K562 (cell line): ENCODE results near the gene AGBL1. TPM values are rescaled to one million over a fixed set of nuclear protein-coding genes. Genes with fewer than 3 reads are reported as not detected.

ENCODE experiments used
- ATAC-seq: fragments of 200-7000 bp; cut with Tn5 transposase; 3 replicates; pipeline ENCODE4 v1.9.1; 2020; ENCODE audit warnings: moderate library complexity
- BruUV-seq: library from RNA; stranded (reverse); fragments of 400-500 nt; replicated peaks from 2 replicates; lab custom pipeline; 2021; lab: Mats Ljungman, UMichigan
- CTCF ChIA-PET: fragments of 300-600 bp; formaldehyde crosslinking; extraction: SDS; loops from one replicate; lab custom pipeline; 2021; ENCODE audit warnings: low intra/inter-chr PET ratio; lab: Yijun Ruan, JAX
- POLR2A ChIA-PET: fragments of 300-600, 350-650 bp; sonication (Branson Sonifier 250); formaldehyde crosslinking; extraction: SDS; loops from one replicate; lab custom pipeline; 2021; ENCODE audit warnings: antibody characterized with exemption, inconsistent platforms; lab: Yijun Ruan, JAX
- DNase-seq, 4 experiments: peaks; one replicate each; pipeline versions ENCODE4 v3.0.0 to v3.0.0-alpha.2; 2011 to 2018; ENCODE audit warnings: low spot score in 3 of 4, mixed read lengths in 3 of 4; ENCODE audit errors: extremely low read depth in 1 of 4
- FAIRE-seq: peaks from 2 replicates; lab custom pipeline; 2011; peaks lifted over from hg19 to GRCh38; lab: Jason Lieb, UNC
- H2AFZ ChIP-seq: 2 replicates; pipeline ENCODE4 v1.6.0; 2011; ENCODE audit warnings: low read depth, low read length, control low read depth, inconsistent platforms
- H3K27ac ChIP-seq: fragments of 200-600 bp; 3 replicates; pipeline ENCODE4 v1.8.0; 2011; ENCODE audit warnings: low read depth, mild to moderate bottlenecking, control low read depth, inconsistent platforms, low read length, moderate library complexity, mixed read lengths; ENCODE audit errors: extremely low read depth
- H3K27me3 ChIP-seq, 2 experiments: fragments of 300-600 bp in 1 of 2; 2 replicates in 1 of 2; 3 replicates in 1 of 2; pipeline versions ENCODE4 v1.6.0 to v1.8.0; 2011; ENCODE audit warnings: inconsistent platforms in 2 of 2, low read length in 2 of 2, mild to moderate bottlenecking in 1 of 2, mixed read lengths in 1 of 2, moderate library complexity in 1 of 2; ENCODE audit not compliant: control insufficient read depth in 2 of 2, insufficient read depth in 2 of 2
- H3K36me3 ChIP-seq: fragments of 300-600 bp; 3 replicates; pipeline ENCODE4 v1.8.0; 2011; ENCODE audit warnings: mild to moderate bottlenecking, low read length, inconsistent platforms; ENCODE audit not compliant: control insufficient read depth, insufficient read depth
- H3K4me1 ChIP-seq, 2 experiments: fragments of 200-600 bp in 1 of 2; replicated peaks in 1 of 2; 2 replicates in 1 of 2; 3 replicates in 1 of 2; pipeline versions ENCODE4 v1.5.1 to v1.8.0; 2011; ENCODE audit warnings: inconsistent platforms in 2 of 2, low read length in 2 of 2, mild to moderate bottlenecking in 1 of 2, mixed read lengths in 1 of 2, moderate library complexity in 1 of 2; ENCODE audit not compliant: control insufficient read depth in 2 of 2, insufficient read depth in 2 of 2
- H3K4me2 ChIP-seq: 2 replicates; pipeline ENCODE4 v1.6.1; 2011; ENCODE audit warnings: low read length, control low read depth, inconsistent platforms, mixed read lengths; ENCODE audit not compliant: insufficient read depth
- H3K4me3 ChIP-seq: fragments of 200-600 bp; sonication (generic), shearing (Covaris generic); 2 replicates; pipeline ENCODE4 v1.5.1; 2016; ENCODE audit warnings: control low read depth, inconsistent platforms
- H3K79me2 ChIP-seq: fragments of 200-600 bp; 3 replicates; pipeline ENCODE4 v1.8.0; 2011; ENCODE audit warnings: low read length, inconsistent platforms; ENCODE audit not compliant: control insufficient read depth, insufficient read depth
- H3K9ac ChIP-seq, 2 experiments: 2 replicates each; pipeline versions ENCODE4 v1.6.0 to v1.6.1; 2011; ENCODE audit warnings: low read depth in 2 of 2, low read length in 2 of 2, control low read depth in 1 of 2, inconsistent platforms in 1 of 2, mild to moderate bottlenecking in 1 of 2, mixed read lengths in 1 of 2; ENCODE audit not compliant: insufficient read depth in 1 of 2
- H3K9me1 ChIP-seq: one replicate; pipeline ENCODE4 v1.6.0; 2011; ENCODE audit warnings: inconsistent platforms, mild to moderate bottlenecking, low read length, moderate library complexity; ENCODE audit not compliant: control insufficient read depth, insufficient read depth
- H3K9me3 ChIP-seq: replicated peaks from 2 replicates; pipeline ENCODE4 v1.5.1; 2011; ENCODE audit warnings: low read depth, low read length, inconsistent platforms; ENCODE audit not compliant: control insufficient read depth, insufficient read depth
- H4K20me1 ChIP-seq: replicated peaks from 2 replicates; pipeline ENCODE4 v1.6.1; 2011; ENCODE audit warnings: low read length, inconsistent platforms, mixed read lengths; ENCODE audit not compliant: control insufficient read depth, insufficient read depth
- ADNP ChIP-seq: fragments of 200-800 bp; sonication (Bioruptor generic); IDR thresholded peaks from 2 replicates; pipeline ENCODE4 v1.6.1; 2016; ENCODE audit warnings: missing genetic modification characterization, missing compliant biosample characterization
- CXXC5 ChIP-seq: fragments of 250-450 bp; sonication (Bioruptor Pico); IDR thresholded peaks from 2 replicates; pipeline ENCODE4 v1.8.0; 2022; ENCODE audit warnings: inconsistent platforms, mild to moderate bottlenecking, moderate library complexity
- HBP1 ChIP-seq: fragments of 450-650 bp; formaldehyde crosslinking; IDR thresholded peaks from 2 replicates; pipeline ENCODE4 v1.4.0; 2022; ENCODE audit warnings: missing genetic modification characterization
- SIN3A ChIP-seq, 2 experiments: fragments of 150-350 bp in 1 of 2; IDR thresholded peaks; 2 replicates each; pipeline ENCODE4 v1.6.1; 2011 to 2016; ENCODE audit warnings: borderline replicate concordance in 2 of 2, low read depth in 2 of 2, low read length in 2 of 2, mild to moderate bottlenecking in 2 of 2, moderate library complexity in 2 of 2; ENCODE audit not compliant: control insufficient read depth in 1 of 2
- TSC22D4 ChIP-seq: fragments of 450-650 bp; IDR thresholded peaks from 2 replicates; pipeline ENCODE4 v1.6.1; 2016; ENCODE audit warnings: missing genetic modification characterization, missing biosample characterization, control low read depth
- U2AF2 ChIP-seq: fragments of 200-400 bp; formaldehyde crosslinking; optimal IDR thresholded peaks from 2 replicates; pipeline ENCODE3; 2017; ENCODE audit warnings: low read depth, mild to moderate bottlenecking, low read length
- WGBS: fragments of 100-300 bp; shearing (Covaris generic); methylation state at CpG from one replicate; pipeline ENCODE4 v1.1.6; 2016; ENCODE audit warnings: low coverage, mixed read lengths; ENCODE audit not compliant: insufficient coverage; ENCODE audit errors: missing lambda C conversion rate; 5-methylcytosine and 5-hydroxymethylcytosine counted together
- in situ Hi-C: fragments of 300-500 bp; cut with MboI; formaldehyde crosslinking; loops from 4 replicates; pipeline ENCODE4 v1.15.0; 2018; ENCODE audit warnings: inconsistent platforms, mixed read lengths
- intact Hi-C: fragments of 100-400 bp; cut with micrococcal nuclease; formaldehyde crosslinking; loops from 2 replicates; pipeline ENCODE4 v1.14.2; 2022
- polyA plus RNA-seq, 8 experiments: library from polyadenylated mRNA; depleted of rRNA in 4 of 8; stranded (reverse) in 5 of 8; unstranded in 3 of 8; fragments of >200 nt; fragmentation: Nextera tagmentation in 2 of 8; fragmentation: Illumina TruSeq in 1 of 8; extraction: Ambion mirVana in 2 of 8; extraction: Trizol in 1 of 8; gene quantifications; 2 replicates each; pipeline versions ENCODE4 v1.2.1 to v1.2.3, GENCODE V29; 2011 to 2014; ENCODE audit warnings: inconsistent platforms in 1 of 8, missing spikeins in 1 of 8
- total RNA-seq, 7 experiments: library from RNA; depleted of rRNA in 6 of 7; stranded (reverse); fragments of >200 nt in 6 of 7; fragmentation: Illumina TruSeq in 2 of 7; extraction: Trizol in 2 of 7; gene quantifications; 2 replicates each; pipeline versions ENCODE4 v1.2.1 to v1.2.3, GENCODE V29; 2011 to 2021; ENCODE audit warnings: low replicate concordance in 1 of 7
- TF ChIP-seq, protein P1 (sequence below): sonication (generic); formaldehyde crosslinking; IDR thresholded peaks from 2 replicates; pipeline ENCODE4 v1.8.0; 2023; ENCODE audit warnings: missing genetic modification reagents, mild to moderate bottlenecking, borderline replicate concordance

AGBL1 gene
- total and polyA plus RNA-seq, 9 of the 15 experiments (the other 6 are each of a cell fraction or from before 2014, with no cell fraction given): not detected

DNA sequence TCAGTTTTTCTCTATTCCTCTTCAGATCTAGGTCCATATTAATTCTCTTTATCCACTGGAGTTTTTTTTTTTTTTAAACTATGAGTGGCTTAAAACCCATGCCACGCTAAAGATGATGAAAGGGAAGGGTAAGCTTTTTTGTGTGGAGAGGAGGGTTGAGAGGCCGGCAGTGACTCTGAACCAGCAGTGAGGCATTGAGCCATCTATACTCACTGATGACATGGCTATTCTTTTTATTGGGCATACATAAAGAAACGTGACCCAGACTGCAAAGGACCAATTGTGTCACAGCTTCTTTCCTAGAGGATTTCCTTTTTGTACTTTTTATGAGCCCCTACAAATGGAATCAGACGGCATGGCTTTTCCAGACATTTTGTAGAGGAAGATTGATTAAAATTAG lies 662.2 kb downstream of the AGBL1 start:
- WGBS: 0% methylated on average over 4 of the region's 4 CpGs
- CTCF ChIA-PET: no interaction called here
- intact Hi-C loops (loop anchor here (10.0 kb wide), 1 partner anchor 877 kb away; no protein-coding TSS in a partner anchor), in situ Hi-C loops (no loop called here)
- Histone ChIP-seq H3K27ac (no peak overlapping the region), H3K4me3 (no peak overlapping the region), H3K4me2 (no peak overlapping the region), H2AFZ (no peak overlapping the region), H3K79me2 (no peaks in the 10 kb centered on the region), H3K27me3 (no peaks in the 10 kb centered on the region), H3K9ac (no peak overlapping the region), H3K4me1 (no peaks in the 10 kb centered on the region), H4K20me1 (no peaks in the 10 kb centered on the region), H3K9me3 (no peaks in the 10 kb centered on the region; the same call in 1 of the 2 replicates), H3K9me1 (no peaks in the 10 kb centered on the region), H3K36me3 (no peaks in the 10 kb centered on the region)
- ATAC-seq (no peak), FAIRE-seq (no peak), DNase-seq (no peak)
- no TSS peak for BruUV-seq
- TF ChIP-seq, protein P1, sequence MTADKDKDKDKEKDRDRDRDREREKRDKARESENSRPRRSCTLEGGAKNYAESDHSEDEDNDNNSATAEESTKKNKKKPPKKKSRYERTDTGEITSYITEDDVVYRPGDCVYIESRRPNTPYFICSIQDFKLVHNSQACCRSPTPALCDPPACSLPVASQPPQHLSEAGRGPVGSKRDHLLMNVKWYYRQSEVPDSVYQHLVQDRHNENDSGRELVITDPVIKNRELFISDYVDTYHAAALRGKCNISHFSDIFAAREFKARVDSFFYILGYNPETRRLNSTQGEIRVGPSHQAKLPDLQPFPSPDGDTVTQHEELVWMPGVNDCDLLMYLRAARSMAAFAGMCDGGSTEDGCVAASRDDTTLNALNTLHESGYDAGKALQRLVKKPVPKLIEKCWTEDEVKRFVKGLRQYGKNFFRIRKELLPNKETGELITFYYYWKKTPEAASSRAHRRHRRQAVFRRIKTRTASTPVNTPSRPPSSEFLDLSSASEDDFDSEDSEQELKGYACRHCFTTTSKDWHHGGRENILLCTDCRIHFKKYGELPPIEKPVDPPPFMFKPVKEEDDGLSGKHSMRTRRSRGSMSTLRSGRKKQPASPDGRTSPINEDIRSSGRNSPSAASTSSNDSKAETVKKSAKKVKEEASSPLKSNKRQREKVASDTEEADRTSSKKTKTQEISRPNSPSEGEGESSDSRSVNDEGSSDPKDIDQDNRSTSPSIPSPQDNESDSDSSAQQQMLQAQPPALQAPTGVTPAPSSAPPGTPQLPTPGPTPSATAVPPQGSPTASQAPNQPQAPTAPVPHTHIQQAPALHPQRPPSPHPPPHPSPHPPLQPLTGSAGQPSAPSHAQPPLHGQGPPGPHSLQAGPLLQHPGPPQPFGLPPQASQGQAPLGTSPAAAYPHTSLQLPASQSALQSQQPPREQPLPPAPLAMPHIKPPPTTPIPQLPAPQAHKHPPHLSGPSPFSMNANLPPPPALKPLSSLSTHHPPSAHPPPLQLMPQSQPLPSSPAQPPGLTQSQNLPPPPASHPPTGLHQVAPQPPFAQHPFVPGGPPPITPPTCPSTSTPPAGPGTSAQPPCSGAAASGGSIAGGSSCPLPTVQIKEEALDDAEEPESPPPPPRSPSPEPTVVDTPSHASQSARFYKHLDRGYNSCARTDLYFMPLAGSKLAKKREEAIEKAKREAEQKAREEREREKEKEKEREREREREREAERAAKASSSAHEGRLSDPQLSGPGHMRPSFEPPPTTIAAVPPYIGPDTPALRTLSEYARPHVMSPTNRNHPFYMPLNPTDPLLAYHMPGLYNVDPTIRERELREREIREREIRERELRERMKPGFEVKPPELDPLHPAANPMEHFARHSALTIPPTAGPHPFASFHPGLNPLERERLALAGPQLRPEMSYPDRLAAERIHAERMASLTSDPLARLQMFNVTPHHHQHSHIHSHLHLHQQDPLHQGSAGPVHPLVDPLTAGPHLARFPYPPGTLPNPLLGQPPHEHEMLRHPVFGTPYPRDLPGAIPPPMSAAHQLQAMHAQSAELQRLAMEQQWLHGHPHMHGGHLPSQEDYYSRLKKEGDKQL (CRISPR knock-in tag): no peak
- TF ChIP-seq CXXC5 (CRISPR knock-in tag) (no peak), TSC22D4 (no peak), SIN3A (IDR thresholded peaks at IDR 0.05; ENCODE audit: borderline replicate concordance in 2 of 2, control insufficient read depth in 1 of 2, low read depth in 2 of 2, low read length in 2 of 2) (no peak), U2AF2 (no peak), ADNP (tag) (no peak), HBP1 (CRISPR knock-in tag) (no peak)
- POLR2A ChIA-PET: no interaction called here
